Glomerular endothelial cell (primary cell): Measurements from ENCODE around the gene NUDT14. TPM values are rescaled to one million over a fixed set of nuclear protein-coding genes. Genes with fewer than 3 reads are reported as not detected.

Source experiments
- DNase-seq: peaks from one replicate; pipeline ENCODE4 v3.0.0-alpha.2; 2011; ENCODE audit warnings: low read depth, low spot score; ENCODE audit errors: extremely low read depth
- total RNA-seq: library from RNA; depleted of rRNA; stranded (reverse); fragments of >200 nt; gene quantifications from 2 replicates; pipeline ENCODE4 v1.2.3, GENCODE V29; 2015

The NUDT14 gene
- total RNA-seq, 1 donor from 2014 or later = 69.8 TPM

GRCh38 chr14:105178069-105178867 is 2.8 kb downstream of the NUDT14 start:
- no peak for DNase-seq

GRCh38 chr14:105177082-105177481 is 4.0 kb downstream of the NUDT14 start:
- no peak for DNase-seq

GRCh38 chr14:105176513-105176912 is 4.6 kb downstream of the NUDT14 start:
- DNase-seq = no peak

- DNase-seq = no peak
These were observed 6.9 kb downstream of the NUDT14 start for GRCh38 chr14:105173901-105174894.

- DNase-seq = no peak
These were observed 8.0 kb downstream of the NUDT14 start for GRCh38 chr14:105173145-105173544.

- DNase-seq = no peak
These were observed 8.6 kb downstream of the NUDT14 start for GRCh38 chr14:105172476-105172875.

GRCh38 chr14:105171004-105171673 is 10.0 kb downstream of the NUDT14 start:
- no peak for DNase-seq

- no peak for DNase-seq
These were observed 11.1 kb downstream of the NUDT14 start for GRCh38 chr14:105169776-105170655.

- no peak for DNase-seq
These were observed 12.1 kb downstream of the NUDT14 start for GRCh38 chr14:105168979-105169507.

- DNase-seq = no peak
These were observed 12.6 kb downstream of the NUDT14 start, which contains the start of gene JAG2 for GRCh38 chr14:105168496-105168978. Gene JAG2 (minus strand): TSS chr14:105168776. CDS start chr14:105168420, 356 bp downstream.

- no peak for DNase-seq
These were observed 13.1 kb downstream of the NUDT14 start for GRCh38 chr14:105168093-105168420.

GRCh38 chr14:105167303-105168092 is 13.6 kb downstream of the NUDT14 start:
- DNase-seq = no peak

GRCh38 chr14:105166571-105167302 is 14.4 kb downstream of the NUDT14 start:
- DNase-seq = no peak

- no peak for DNase-seq
These were observed 15.2 kb downstream of the NUDT14 start for GRCh38 chr14:105165761-105166485.

GRCh38 chr14:105165134-105165704 is 15.9 kb downstream of the NUDT14 start:
- DNase-seq = no peak

GRCh38 chr14:105163040-105163742 is 17.9 kb downstream of the NUDT14 start:
- no peak for DNase-seq

GRCh38 chr14:105162669-105162979 is 18.5 kb downstream of the NUDT14 start:
- DNase-seq = no peak
